HCT116 (cell line): ENCODE results near the gene USP17L27. TPM values are rescaled to one million over a fixed set of nuclear protein-coding genes. Genes with fewer than 3 reads are reported as not detected.
"Not testable (repeated sequence)": the region's sequence is repeated elsewhere in the genome, so short reads cannot be mapped to it uniquely, and the experiment has no call there.

ENCODE experiments used
- ATAC-seq: fragments of 200-7000 bp; cut with Tn5 transposase; 2 replicates; pipeline ENCODE4 v1.9.1; 2020; ENCODE audit warnings: mild to moderate bottlenecking, moderate library complexity
- BruUV-seq: library from RNA; stranded (reverse); fragments of 400-500 nt; replicated peaks from 2 replicates; lab custom pipeline; 2021; lab: Mats Ljungman, UMichigan
- CTCF ChIA-PET: fragments of 300-600 bp; sonication (Branson Sonifier 250); formaldehyde crosslinking; loops from one replicate; lab custom pipeline; 2021; ENCODE audit warnings: antibody characterized with exemption; lab: Charles Lee
- POLR2A ChIA-PET: fragments of 300-600, 350-600 bp; sonication (Branson Sonifier 250); formaldehyde crosslinking; loops from one replicate; lab custom pipeline; 2021; ENCODE audit warnings: antibody characterized with exemption; lab: Charles Lee
- RAD21 ChIA-PET, 2 experiments: fragments of 300-600 bp; sonication (Branson Sonifier 250); formaldehyde crosslinking; loops; one replicate each; lab custom pipeline; 2023; ENCODE audit warnings: low total read pairs in 2 of 2; ENCODE audit not compliant: uncharacterized antibody in 2 of 2, unreplicated experiment in 2 of 2, low non-redundant PET in 1 of 2; lab: Charles Lee
- DNase-seq: peaks from one replicate; pipeline ENCODE4 v3.0.0-alpha.2; 2010; ENCODE audit warnings: low read depth, low spot score
- H2AFZ ChIP-seq: fragments of 200-600 bp; shearing (Covaris generic), sonication (generic); 2 replicates; pipeline ENCODE4 v1.6.1; 2017; ENCODE audit warnings: low read depth, mixed run types, mixed read lengths, antibody characterized with exemption, low read length; ENCODE audit not compliant: poor library complexity, severe bottlenecking
- H3K27ac ChIP-seq: 2 replicates; pipeline ENCODE4 v1.5.1; 2012; ENCODE audit warnings: low read depth, low read length
- H3K27me3 ChIP-seq: fragments of 200-600 bp; sonication (generic); 2 replicates; pipeline ENCODE4 v1.6.1; 2016; ENCODE audit warnings: mixed run types, low read length, mixed read lengths; ENCODE audit not compliant: insufficient read depth
- H3K36me3 ChIP-seq, 2 experiments: fragments of 200-500 bp in 1 of 2; fragments of 200-600 bp in 1 of 2; sonication (Bioruptor generic) in 1 of 2; sonication (generic) in 1 of 2; 2 replicates each; pipeline versions ENCODE4 v1.5.1 to v1.6.1; 2014 to 2016; ENCODE audit warnings: low read length in 2 of 2, inconsistent platforms in 1 of 2, mixed read lengths in 1 of 2, mixed run types in 1 of 2; ENCODE audit not compliant: insufficient read depth in 2 of 2, control insufficient read depth in 1 of 2
- H3K4me1 ChIP-seq, 2 experiments: fragments of 200-600 bp in 1 of 2; sonication (generic) in 1 of 2; 2 replicates each; pipeline versions ENCODE4 v1.5.1 to v1.6.1; 2012 to 2017; ENCODE audit warnings: low read length in 2 of 2, inconsistent platforms in 1 of 2, mild to moderate bottlenecking in 1 of 2, mixed read lengths in 1 of 2, mixed run types in 1 of 2, moderate library complexity in 1 of 2; ENCODE audit not compliant: insufficient read depth in 2 of 2, control insufficient read depth in 1 of 2
- H3K4me2 ChIP-seq: fragments of 200-600 bp; sonication (generic); 2 replicates; pipeline ENCODE4 v1.6.1; 2017; ENCODE audit warnings: mixed run types, low read length, mixed read lengths
- H3K4me3 ChIP-seq, 2 experiments: fragments of 200-600 bp in 1 of 2; sonication (generic) in 1 of 2; replicated peaks in 1 of 2; 2 replicates each; pipeline ENCODE4 v1.5.1; 2011 to 2016; ENCODE audit warnings: low read length in 2 of 2, control low read depth in 1 of 2, low read depth in 1 of 2, mild to moderate bottlenecking in 1 of 2, mixed read lengths in 1 of 2, mixed run types in 1 of 2
- H3K79me2 ChIP-seq: fragments of 200-600 bp; sonication (generic); 2 replicates; pipeline ENCODE4 v1.6.1; 2017; ENCODE audit warnings: mild to moderate bottlenecking, mixed run types, low read length, moderate library complexity, mixed read lengths; ENCODE audit not compliant: insufficient read depth
- H3K9ac ChIP-seq: fragments of 200-600 bp; sonication (generic); 2 replicates; pipeline ENCODE4 v1.6.1; 2016; ENCODE audit warnings: low read length, mixed read lengths
- H3K9me2 ChIP-seq: fragments of 200-600 bp; sonication (generic), shearing (Covaris generic); 2 replicates; pipeline ENCODE4 v1.6.1; 2017; ENCODE audit warnings: mixed run types, mild to moderate bottlenecking, moderate library complexity; ENCODE audit not compliant: insufficient read depth
- H3K9me3 ChIP-seq, 2 experiments: fragments of 200-500 bp in 1 of 2; fragments of 200-600 bp in 1 of 2; sonication (Bioruptor generic) in 1 of 2; sonication (generic) in 1 of 2; 2 replicates each; pipeline ENCODE4 v1.6.1; 2014 to 2017; ENCODE audit warnings: low read length in 2 of 2, mixed read lengths in 2 of 2, inconsistent platforms in 1 of 2, low read depth in 1 of 2, mild to moderate bottlenecking in 1 of 2, mixed run types in 1 of 2, moderate library complexity in 1 of 2; ENCODE audit not compliant: control insufficient read depth in 1 of 2, insufficient read depth in 1 of 2
- H4K20me1 ChIP-seq: fragments of 200-600 bp; sonication (generic), shearing (Covaris generic); 2 replicates; pipeline ENCODE4 v1.6.1; 2017; ENCODE audit warnings: mixed run types, mild to moderate bottlenecking, moderate library complexity; ENCODE audit not compliant: insufficient read depth
- ATF3 ChIP-seq: IDR thresholded peaks from 2 replicates; pipeline ENCODE4 v1.6.1; 2012
- CTCF ChIP-seq, 3 experiments: fragments of 200-600 bp in 1 of 3; sonication (generic) in 1 of 3; IDR thresholded peaks in 2 of 3; conservative IDR thresholded peaks in 1 of 3; 2 replicates each; pipeline ENCODE4 v1.5.1; 2012 to 2017; ENCODE audit warnings: low read depth in 2 of 3, low read length in 2 of 3, antibody characterized with exemption in 1 of 3, borderline replicate concordance in 1 of 3, control low read depth in 1 of 3, mild to moderate bottlenecking in 1 of 3, mixed read lengths in 1 of 3, mixed run types in 1 of 3, moderate library complexity in 1 of 3; ENCODE audit not compliant: insufficient read depth in 1 of 3
- ELF1 ChIP-seq: IDR thresholded peaks from 2 replicates; pipeline ENCODE4 v1.6.1; 2012; ENCODE audit warnings: low read depth, borderline replicate concordance
- POLR2A ChIP-seq: IDR thresholded peaks from 2 replicates; pipeline ENCODE4 v1.7.0; 2011; ENCODE audit warnings: borderline replicate concordance; ENCODE audit not compliant: insufficient read depth, insufficient read length; ENCODE audit errors: extremely low read depth
- POLR2AphosphoS5 ChIP-seq: IDR thresholded peaks from 2 replicates; pipeline ENCODE4 v1.6.1; 2011; ENCODE audit warnings: mild to moderate bottlenecking, low read depth, low read length, moderate library complexity
- RAD21 ChIP-seq: IDR thresholded peaks from 2 replicates; pipeline ENCODE4 v1.6.1; 2012; ENCODE audit warnings: low read depth, mild to moderate bottlenecking
- SIN3A ChIP-seq: IDR thresholded peaks from 2 replicates; pipeline ENCODE4 v1.6.1; 2012; ENCODE audit warnings: low read depth
- TCF7L2 ChIP-seq: IDR thresholded peaks from 2 replicates; pipeline ENCODE4 v1.7.0; 2011; ENCODE audit warnings: borderline replicate concordance, inconsistent platforms; ENCODE audit not compliant: insufficient read depth, insufficient read length; ENCODE audit errors: extremely low read depth
- ZBTB33 ChIP-seq: IDR thresholded peaks from 2 replicates; pipeline ENCODE4 v1.6.1; 2011; ENCODE audit warnings: mild to moderate bottlenecking, low read length, moderate library complexity; ENCODE audit not compliant: insufficient replicate concordance; ENCODE audit errors: extremely low read depth
- ZFX ChIP-seq: fragments of 450-650 bp; IDR thresholded peaks from 2 replicates; pipeline ENCODE4 v1.6.1; 2017
- ZNF274 ChIP-seq: fragments of 200-500 bp; sonication (Bioruptor generic); IDR thresholded peaks from 2 replicates; pipeline ENCODE4 v1.6.1; 2014; ENCODE audit warnings: mild to moderate bottlenecking, low read depth, low read length, inconsistent platforms
- intact Hi-C: fragments of 100-400 bp; cut with micrococcal nuclease; formaldehyde crosslinking; loops from 2 replicates; pipeline ENCODE4 v1.10.0; 2022
- total RNA-seq: library from RNA; stranded (reverse); gene quantifications from one replicate; pipeline ENCODE4 v1.2.1, GENCODE V29; 2021; ENCODE audit not compliant: unreplicated experiment

The USP17L27 gene
- total RNA-seq, 1 experiment from 2014 or later, result not detected

GRCh38 chr4:9381012-9381534, 37.1 kb downstream of the USP17L27 start:
- Histone ChIP-seq H3K4me2 (peak overlapping the region; percentile 61), H3K4me3 (peak overlapping the region; percentile 35 to 45), H2AFZ (peak overlapping the region; percentile 26)
- H3K36me3 ChIP-seq, CTCF ChIA-PET, H3K27ac ChIP-seq, DNase-seq, POLR2A ChIA-PET, H3K27me3 ChIP-seq, RAD21 ChIA-PET, BruUV-seq, H3K9me3 ChIP-seq, H3K9ac ChIP-seq, H3K79me2 ChIP-seq, H4K20me1 ChIP-seq, H3K9me2 ChIP-seq, H3K4me1 ChIP-seq, intact Hi-C loops: not testable (repeated sequence)
- TF ChIP-seq CTCF (IDR thresholded peaks at IDR 0.05 in 2 of 3, conservative IDR thresholded peaks at IDR 0.05 in 1 of 3; ENCODE audit: borderline replicate concordance in 1 of 3, insufficient read depth in 1 of 3, low read depth in 2 of 3, low read length in 2 of 3), result peak in 2 of 3 experiments; percentile 35 to 43; a peak in 3 of 6 replicates
- TF ChIP-seq RAD21, result peak; percentile 48; the same call in 1 of the 2 replicates
- peak; percentile 77 for ATAC-seq

- RAD21 ChIA-PET, result no interaction called here
- intact Hi-C loops, result no loop called here
- DNase-seq, result no peak
- H3K4me1 ChIP-seq, result peaks cover 0 to 3% of the 10 kb centered on the region in 2 experiments; a peak in 1 of 4 replicates
- no TSS peak for BruUV-seq
- H3K4me3 ChIP-seq, result no peak overlapping the region
- no peak for TF ChIP-seq ELF1
- TF ChIP-seq RAD21, result no peak
- no peak for TF ChIP-seq POLR2AphosphoS5
- TF ChIP-seq TCF7L2, result no peak
- no peak for TF ChIP-seq ZNF274
- no peak for TF ChIP-seq ZBTB33
- TF ChIP-seq ZFX, result no peak
- no peak for TF ChIP-seq ATF3
- no peak for TF ChIP-seq POLR2A
- no peak for TF ChIP-seq SIN3A
- H3K36me3 ChIP-seq, result no peaks in the 10 kb centered on the region
- H3K4me2 ChIP-seq, result no peak overlapping the region
- H3K27me3 ChIP-seq, result no peaks in the 10 kb centered on the region
- H3K9me3 ChIP-seq, result no peaks in the 10 kb centered on the region
- H3K9me2 ChIP-seq, result no peaks in the 10 kb centered on the region
- POLR2A ChIA-PET, result no interaction called here
- H3K27ac ChIP-seq, result no peak overlapping the region
- H3K9ac ChIP-seq, result no peak overlapping the region
- H3K79me2 ChIP-seq, result no peaks in the 10 kb centered on the region
- ATAC-seq, result no peak
- CTCF ChIA-PET, result no interaction called here
- H4K20me1 ChIP-seq, result no peaks in the 10 kb centered on the region
- H2AFZ ChIP-seq, result no peak overlapping the region
These were observed 40.2 kb downstream of the USP17L27 start for GRCh38 chr4:9384126-9384525.
